Renal pelvis (tissue), 12 donors: ENCODE measurements around the gene C19orf38. TPM values are rescaled to one million over a fixed set of nuclear protein-coding genes. Genes with fewer than 3 reads are reported as not detected.

Experiments used
- DNase-seq: peaks from one replicate; pipeline ENCODE4 v3.0.0-alpha.2; 2013
- long read RNA-seq, 16 experiments: transcript quantifications; one replicate each; lab custom pipeline, GENCODE V29; 2026
- polyA plus RNA-seq, 3 donors: library from polyadenylated mRNA; unstranded; fragments of 120-200 nt; gene quantifications; one replicate each; pipeline ENCODE4 v1.2.1, GENCODE V29; 2013; ENCODE audit not compliant: insufficient read length in 3 of 3

Gene C19orf38, protein sequence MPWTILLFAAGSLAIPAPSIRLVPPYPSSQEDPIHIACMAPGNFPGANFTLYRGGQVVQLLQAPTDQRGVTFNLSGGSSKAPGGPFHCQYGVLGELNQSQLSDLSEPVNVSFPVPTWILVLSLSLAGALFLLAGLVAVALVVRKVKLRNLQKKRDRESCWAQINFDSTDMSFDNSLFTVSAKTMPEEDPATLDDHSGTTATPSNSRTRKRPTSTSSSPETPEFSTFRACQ
- 1 to 10 TPM; 1.7 to 2.1 (median 1.8) TPM for polyA plus RNA-seq
- long read RNA-seq, donor 1, partial matches to known transcripts: 0 of 1 reads
- long read RNA-seq, donor 1, other reads (novel, unspliced or antisense): 0 of 1 reads
- long read RNA-seq, donor 2, partial matches to known transcripts: 0 of 2 reads
- long read RNA-seq, donor 2, other reads (novel, unspliced or antisense): 0 of 2 reads
- long read RNA-seq, donor 3: 0 reads
- long read RNA-seq, donor 4: 0 reads
- long read RNA-seq, donor 5: 0 reads
- long read RNA-seq, donor 6: 0 reads
- long read RNA-seq, donor 7: 0 reads
- long read RNA-seq, donor 8: 0 reads
- long read RNA-seq, donor 9, partial matches to known transcripts: 0 of 1 reads
- long read RNA-seq, donor 9, other reads (novel, unspliced or antisense): 0 of 1 reads
- long read RNA-seq, donor 10: 0 reads
- long read RNA-seq, donor 11: 0 reads
- long read RNA-seq, donor 12, partial matches to known transcripts: 0 of 1 reads
- long read RNA-seq, donor 12, other reads (novel, unspliced or antisense): 0 of 1 reads
- long read RNA-seq, donor 13: 0 reads
- long read RNA-seq, donor 14: 0 reads
- long read RNA-seq, donor 15: 0 reads
- long read RNA-seq, donor 16, partial matches to known transcripts: 0 of 2 reads
- long read RNA-seq, donor 16, other reads (novel, unspliced or antisense): 0 of 2 reads

DNA sequence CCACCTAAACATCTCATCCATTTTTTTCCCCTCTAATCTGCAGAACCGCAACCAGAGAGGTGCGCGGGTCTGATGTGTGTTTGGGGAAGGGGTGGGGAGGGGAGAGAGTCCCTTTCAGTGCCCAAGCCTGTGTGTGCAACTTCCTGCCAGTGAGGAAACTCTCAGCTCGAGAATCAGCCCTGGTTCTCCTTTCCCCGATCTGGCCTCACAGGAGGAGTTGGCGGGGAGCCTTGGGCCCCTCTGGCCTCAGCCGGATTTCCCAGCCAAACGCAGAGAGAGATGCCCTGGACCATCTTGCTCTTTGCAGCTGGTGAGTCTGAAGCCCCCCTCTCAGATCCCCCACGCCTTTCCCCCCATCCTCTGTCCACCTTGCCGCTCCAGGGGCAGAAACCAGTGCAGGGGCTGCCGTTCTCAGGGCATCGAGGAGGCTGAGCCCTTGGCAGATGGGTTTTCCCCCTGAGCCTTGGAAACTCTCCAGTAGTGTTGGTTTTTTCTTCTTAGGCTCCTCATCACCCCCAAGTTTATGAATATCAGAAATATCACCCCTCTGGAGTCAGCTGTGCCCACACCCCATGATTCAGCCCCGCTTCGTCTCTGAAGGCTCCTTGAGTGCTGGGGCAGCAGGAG is at the start of gene C19orf38:
Gene C19orf38, plus strand, starts transcription at position 186 of the 627 bp plus-strand sequence. Its CDS starts 94 bp downstream, at position 280.
- no peak for DNase-seq

DNA sequence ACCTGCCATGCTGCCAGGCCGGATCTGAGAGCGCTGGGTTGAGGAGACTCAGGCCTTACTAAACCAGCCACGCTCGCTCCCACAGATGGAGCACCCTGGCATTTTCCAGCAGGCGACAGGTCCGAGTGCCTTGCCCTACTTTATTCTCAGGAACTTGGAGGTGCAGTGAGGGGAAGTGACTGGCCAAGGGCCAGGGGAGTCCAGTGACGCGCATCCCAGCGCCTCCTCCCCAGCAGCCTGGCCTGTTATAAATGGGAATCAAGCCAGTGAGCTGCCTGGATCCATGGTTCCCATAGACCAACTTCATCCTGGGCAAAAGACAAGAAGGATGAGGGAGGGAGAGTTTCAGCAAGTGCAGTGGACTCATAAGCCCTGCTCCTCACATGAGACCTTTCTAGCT is 47.7 kb upstream of the C19orf38 start:
- DNase-seq: no peak

DNA sequence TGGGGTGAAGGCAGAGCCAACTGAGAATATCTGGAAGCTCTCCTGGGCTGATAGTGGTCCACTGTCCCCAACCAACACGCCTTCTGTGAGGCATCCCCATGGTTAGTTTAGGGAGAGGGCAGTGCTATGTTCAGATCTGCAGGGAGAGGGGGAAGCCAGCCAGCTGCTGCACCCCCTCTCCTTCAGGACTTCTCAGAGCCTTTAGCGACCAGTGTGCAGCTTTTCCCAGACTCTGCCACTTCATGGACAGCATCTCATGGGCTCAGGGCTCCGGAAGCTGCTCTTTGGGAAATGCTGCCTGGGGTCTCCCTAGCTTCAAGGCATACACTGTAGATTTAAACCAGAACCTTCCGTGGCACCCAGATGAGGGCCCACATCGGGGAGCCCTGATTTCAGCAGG is 45.7 kb upstream of the C19orf38 start:
- no peak for DNase-seq

DNA sequence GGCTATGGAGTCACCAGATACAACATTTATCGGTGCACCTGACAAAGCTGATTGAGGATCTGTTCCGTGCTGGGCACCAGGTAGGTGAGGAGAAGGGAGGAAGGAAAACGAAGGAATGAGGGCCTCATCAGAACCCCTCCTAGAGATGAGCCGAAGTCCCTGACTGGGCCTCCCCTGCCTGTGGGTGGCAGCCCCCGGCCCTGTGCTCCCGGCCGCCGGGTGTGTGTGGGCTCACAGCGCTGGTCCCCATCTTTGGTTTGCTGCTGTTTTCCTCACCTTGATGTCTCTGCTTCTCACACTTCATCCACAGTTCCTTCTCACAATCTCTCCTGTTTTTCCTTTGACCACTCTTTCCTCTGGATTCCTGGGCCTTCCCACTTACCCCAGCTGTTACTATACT is 45.0 kb upstream of the C19orf38 start:
- no peak for DNase-seq

DNA sequence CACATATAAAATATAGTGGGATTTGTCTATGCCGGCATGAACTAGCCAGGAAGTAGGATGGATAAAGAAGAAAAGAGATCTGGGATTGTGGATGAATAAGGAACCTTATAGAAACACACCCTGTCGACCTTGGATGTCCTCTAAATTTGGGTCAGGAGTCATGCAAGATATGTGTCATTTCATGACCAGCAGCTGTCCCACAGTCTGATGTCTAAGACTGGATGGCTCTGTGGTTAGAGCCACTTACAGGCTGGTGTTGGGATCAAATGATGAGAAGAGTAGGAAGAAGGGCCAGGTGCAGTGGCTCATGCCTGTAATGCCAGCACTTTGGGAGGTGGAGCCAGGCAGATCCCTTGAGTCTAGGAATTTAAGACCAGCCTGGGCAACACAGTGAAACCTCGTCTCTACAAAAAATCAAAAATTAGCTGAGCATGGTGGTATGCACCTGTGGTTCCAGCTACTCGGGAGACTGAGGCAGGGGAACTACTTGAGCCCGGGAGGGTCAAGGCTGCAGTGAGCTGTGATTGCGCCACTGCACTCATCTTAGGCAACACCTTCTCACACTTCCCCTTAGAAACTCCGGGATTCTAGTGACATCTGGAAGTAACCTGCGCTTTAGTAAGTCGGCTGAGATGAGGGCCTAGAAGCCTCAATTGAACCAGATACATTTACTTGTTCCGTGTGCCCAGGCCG is 43.0 kb upstream of the C19orf38 start:
- no peak for DNase-seq

DNA sequence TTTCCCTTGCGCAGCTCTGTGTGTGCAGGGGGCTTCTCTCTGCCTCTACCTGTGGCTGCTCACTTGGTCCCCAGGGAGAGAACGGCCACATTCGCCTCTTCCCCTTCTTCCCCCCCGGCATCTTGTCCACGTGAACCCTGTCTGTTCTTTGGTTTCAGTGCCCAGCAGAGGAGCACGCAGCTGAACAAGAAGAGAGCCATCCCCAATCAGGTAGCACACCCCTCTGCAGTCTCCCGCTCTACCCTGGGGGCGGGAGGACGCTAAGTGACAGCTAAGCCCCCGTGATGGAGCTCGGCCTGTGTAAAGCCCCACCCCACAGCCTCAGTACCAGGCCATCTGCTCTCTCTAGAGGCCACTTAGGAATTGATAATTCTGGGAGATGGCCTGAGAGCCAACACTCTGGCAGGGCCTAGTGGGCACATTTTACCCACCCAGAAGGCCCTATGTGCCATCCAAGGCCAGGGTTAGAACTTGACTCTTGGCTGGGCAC is 42.4 kb upstream of the C19orf38 start:
- no peak for DNase-seq

DNA sequence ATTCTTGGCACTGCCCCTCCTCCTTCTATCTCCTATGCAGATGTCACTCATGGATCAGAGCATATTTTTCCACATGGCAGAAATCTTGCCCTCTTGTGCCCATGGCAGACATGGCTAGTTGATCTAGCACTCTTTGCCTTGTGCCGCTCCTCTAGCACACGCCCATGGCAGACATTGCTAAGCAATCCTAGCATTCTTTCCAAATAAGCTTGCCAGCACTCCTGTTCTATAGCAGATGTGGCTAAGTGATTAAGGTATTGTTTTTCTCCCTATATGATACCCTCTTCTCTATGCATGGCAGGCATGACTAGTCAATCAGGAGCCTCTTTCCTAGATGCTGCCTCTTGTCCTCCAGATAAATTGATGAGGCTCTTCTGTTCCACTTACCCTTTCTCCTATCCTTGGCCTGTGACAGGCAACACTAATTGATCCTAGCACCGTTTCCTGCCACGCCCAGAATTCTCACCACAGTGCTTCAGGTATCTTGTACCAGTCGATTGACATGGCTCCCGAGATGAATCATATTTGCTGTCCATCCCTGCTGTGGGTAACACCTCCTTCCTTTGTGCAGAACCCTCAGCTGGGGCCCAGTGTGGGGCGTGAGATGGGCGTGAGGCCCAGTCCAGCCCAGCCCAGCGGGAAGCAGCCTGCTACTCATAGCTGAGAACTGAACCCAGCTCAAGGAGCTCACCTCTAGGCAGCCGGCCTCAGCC is 39.1 kb upstream of the C19orf38 start:
- DNase-seq: no peak

DNA sequence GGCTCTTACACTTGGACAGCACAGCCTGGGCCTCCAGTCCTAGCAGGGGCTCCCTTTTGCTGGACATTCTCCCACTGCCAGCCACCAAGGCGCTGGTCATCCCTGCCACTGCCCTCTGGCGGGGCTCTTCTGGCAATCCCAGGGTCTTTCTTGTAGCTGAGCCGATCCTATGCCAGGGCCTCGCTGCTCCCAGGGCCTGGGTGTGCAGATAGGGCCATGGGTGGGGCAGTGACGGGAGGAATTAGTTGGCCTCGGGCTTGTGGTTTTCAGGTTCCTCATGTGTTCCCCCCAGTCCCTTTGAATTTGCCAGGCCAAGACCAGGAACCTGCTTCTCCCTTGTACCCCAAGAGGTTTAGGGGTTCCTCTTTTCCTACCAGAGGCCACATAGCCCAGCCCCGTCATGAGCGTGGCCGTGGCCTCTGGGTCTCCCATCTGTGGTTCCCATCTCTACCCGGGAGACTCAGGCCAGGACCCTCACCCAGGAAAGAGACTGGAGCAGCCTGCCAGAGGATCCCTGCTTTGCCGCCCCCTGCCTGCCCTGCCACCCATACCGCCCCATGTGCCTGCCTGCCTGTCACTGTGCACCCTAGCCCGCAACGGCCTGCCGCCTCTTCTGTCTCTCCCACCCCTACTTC is 38.4 kb upstream of the C19orf38 start:
- no peak for DNase-seq

DNA sequence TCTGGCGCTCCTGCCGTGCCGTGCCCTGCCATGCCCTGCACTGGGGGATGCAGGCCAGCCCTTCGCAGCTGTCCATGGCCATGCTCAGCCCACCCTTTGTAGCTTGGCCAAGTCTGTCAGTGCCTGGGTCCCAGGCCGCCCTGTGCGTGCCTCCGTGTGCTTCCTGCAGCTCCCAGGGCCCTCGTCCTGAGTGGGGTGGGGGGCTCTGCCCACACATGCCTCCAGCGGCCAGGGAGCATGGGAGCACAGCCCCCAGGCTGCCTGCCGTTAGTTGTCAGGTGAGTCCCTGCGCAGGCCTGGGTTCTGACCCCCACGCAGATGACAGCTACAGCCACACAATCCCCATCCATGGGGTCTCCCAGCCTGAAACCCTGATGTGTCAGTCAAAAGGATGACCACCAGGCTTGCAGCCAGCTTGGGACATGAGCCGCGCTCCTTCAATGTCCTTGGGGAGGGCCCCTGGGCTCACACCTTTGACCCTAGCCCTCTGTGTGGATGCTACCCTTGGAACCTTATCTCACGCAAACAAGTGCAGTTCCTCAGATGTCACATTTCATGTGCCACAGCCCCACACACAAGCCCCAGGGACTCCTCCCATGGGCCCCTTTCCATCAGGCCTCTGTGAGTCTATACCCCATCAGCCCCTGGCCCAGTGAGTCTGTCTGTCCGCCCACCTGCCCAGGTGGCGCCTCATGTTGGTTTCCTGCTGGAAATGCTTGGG is 36.7 kb upstream of the C19orf38 start:
- no peak for DNase-seq

DNA sequence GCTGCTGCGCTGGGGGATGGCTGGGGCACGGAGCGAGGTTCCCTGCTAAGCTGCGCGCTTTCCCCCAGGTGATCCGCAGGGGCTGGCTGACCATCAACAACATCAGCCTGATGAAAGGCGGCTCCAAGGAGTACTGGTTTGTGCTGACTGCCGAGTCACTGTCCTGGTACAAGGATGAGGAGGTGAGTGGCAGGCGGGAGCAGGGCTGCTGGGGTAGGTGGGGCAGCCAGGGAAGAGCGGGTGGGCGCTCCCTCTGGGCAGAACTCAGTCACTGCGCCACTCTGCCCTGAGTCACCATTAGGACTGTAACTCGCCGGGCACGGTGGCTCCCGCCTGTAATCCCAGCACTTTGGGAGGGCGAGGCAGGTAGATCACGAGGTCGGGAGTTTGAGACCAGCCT is 36.0 kb upstream of the C19orf38 start:
- DNase-seq: no peak

DNA sequence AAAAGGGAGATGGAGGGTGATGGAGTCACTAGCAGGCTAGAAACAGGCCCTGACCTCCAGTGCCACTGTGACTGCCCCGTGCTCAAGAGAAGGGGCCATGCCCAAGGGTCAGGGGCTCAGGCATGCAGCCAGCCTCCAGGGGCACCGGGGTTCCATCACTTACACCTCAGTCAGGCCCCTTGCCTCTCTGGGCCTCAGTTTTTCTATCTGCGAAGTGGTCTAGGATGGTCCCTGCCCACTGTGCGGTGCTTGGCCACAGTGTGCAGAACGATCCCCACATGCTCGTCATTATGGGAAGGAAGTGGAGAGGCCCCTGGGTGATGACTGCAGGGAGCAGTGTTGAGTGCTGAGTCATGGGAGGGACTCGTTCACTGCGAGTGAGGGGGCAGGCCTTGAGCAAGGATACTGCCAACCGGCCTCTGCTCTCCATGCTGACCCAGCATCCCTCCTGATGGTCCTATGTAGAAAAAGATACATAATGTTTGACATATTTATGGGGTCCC is 35.3 kb upstream of the C19orf38 start:
- no peak for DNase-seq

DNA sequence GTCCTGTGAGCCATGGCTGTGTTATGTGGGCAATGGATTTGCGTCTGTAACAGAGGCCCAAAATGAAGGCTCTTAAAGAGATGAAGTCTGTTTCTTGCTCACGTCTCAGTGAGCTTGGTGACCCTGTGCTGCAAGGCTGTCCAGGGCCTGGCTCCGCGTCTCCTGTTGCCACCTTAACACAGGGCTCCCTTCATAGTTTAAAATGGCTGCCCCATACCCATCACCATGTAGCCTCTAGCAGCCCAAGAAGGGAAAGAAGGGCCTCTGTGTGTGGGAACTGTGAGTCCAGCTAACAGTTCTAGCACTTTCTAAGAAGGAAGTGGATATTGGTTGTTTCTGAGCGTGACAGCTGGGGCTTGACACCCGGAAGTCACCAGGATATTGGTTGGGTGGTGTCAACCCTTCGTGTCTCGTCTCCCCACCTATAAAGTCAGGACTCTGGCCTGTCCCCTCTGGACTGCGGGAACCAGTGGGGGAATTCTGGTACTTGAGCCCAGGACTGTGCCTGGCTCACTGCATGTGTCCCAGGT is 33.1 kb upstream of the C19orf38 start:
- DNase-seq: no peak

DNA sequence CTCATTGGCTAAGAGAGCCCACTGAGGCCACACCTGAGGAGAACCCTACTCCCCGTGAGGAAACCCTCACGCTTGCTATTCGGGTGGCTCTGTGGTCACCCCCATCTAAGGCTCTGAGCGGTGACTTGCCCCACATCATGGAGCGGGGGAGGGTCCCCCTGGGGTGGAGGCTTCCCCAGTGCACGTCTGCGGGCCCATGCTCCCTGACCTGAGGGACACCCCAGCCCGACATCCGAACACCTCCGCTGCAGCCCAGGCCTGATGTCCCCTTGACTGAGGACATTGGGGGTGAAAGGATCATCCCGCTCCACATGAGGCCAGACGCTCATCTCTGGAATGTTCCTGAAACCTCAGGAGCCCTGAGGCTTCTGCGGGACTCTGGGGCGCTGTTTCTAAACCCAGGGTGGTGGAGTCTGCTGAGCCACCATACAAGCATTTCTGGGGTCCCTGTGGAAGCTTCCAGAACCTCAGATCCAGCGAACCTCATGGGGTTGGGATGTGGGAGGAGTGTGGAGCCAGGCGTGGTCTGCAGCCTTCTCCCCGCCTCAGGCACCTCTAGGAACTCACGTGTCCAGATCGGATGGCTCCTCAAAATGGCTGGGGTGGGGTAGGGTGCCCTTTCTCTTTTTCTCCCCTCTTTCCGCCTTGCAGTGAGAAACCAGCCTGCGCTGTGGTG is 32.1 kb upstream of the C19orf38 start:
- DNase-seq: no peak

DNA sequence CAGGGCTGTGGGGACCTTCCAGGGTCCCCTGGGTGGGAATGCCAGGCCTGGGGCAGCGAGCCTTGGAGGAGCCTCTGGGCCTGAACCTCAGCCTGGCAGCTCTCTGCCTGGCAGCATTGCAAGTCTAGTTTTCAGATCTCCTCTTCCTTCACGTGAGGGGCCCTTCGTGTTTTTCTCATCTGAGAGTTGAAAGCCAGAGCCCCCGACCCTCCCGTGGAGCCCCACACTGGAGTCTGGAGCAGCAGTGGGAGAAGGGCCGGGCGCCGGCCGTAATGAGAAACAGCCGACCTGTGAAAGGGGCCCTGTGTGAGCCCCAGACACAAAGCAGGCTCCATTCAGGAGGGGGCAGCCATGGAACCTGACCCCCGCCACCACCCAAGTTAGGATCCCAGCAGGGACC is 31.5 kb upstream of the C19orf38 start:
- no peak for DNase-seq

DNA sequence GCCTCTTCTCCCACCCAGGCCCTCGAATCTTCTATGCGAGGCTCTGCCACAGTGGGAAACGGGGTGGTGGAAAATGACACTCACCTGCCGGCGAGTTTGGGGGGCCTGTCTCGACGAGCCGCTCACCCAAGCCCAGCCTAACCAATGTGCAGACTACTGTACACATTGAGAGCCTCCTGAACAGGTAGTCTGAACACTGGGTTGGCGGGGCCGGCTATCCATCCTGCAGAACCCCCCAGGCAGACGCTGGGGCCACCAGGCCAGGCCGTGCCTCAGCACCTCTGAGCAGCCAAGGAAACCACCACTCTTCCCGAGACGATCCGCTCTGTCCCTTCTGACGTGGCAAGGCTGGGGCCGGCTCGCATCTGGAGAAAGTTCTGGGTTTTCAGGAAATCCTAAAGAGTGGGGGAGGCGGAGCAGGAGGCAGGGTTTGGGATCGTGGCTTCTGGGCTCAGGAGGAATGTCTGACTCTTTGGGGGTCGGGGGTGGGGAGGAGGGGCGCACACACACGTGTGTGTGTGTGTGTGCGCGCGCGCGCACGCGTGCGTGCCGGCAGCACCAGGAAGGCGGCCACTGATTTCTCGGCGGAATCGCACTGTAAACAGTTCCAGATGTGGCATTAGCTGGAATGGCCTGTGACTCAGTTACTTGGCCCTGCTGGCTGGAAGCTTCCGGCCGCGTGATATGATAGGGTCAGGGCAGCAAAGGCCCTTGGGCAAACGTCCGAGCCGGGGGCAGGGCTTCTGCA is 30.8 kb upstream of the C19orf38 start:
- peak; percentile 56 for DNase-seq

DNA sequence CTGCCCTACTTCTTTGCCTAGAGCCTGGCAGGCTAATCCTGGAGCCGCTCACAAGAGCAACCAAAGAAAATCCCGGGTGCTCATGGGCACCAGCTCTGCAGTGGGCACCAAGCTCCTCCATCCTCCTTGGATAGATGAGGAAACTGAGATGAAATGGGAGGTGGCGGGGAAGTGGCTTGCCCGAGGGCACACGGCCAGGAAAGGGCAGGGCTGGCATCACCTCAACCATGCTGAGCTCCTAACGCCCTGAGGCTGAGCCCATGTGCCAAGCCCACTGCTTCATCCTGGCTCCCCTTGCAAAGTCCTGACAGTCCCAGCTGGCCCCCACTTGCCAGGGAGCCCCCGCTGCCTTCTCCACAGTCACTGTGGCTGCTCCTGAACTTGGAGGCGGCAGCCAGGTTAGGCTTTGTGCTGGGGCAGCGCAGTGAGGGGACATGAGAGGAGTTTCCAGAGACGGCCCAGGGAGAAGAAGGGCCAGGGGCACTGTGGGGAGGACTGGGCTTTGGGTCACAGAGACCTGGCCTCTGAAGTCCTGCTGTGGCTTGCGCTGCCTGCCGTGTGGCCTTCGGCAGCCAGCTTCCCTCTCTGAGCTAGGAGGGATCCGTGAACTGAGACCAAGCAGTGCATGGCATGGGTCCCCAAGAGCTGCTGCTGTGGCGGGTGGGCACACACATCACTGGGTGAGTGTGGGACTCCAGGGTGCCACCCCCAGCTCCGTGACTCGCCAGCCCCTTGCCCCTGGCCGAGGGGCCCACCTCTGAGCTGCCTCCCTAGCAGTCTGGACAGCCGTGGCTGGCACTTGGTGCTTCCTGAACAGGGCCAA is 29.7 kb upstream of the C19orf38 start:
- no peak for DNase-seq
